IPS-18c (cell line): ENCODE measurements around the gene CLEC2D.
"Not testable (repeated sequence)": the region's sequence is repeated elsewhere in the genome, so short reads cannot be mapped to it uniquely, and the experiment has no call there.

Source experiments
- H3K4me3 ChIP-seq: 2 replicates; pipeline ENCODE4 v1.7.0; 2013; ENCODE audit warnings: low read depth, mild to moderate bottlenecking, low read length, moderate library complexity; ENCODE audit not compliant: insufficient read depth
- H3K9me3 ChIP-seq: one replicate; pipeline ENCODE4 v1.6.1; 2013; ENCODE audit warnings: mild to moderate bottlenecking, low read length, moderate library complexity; ENCODE audit not compliant: control insufficient read depth, insufficient read depth

Gene CLEC2D

DNA sequence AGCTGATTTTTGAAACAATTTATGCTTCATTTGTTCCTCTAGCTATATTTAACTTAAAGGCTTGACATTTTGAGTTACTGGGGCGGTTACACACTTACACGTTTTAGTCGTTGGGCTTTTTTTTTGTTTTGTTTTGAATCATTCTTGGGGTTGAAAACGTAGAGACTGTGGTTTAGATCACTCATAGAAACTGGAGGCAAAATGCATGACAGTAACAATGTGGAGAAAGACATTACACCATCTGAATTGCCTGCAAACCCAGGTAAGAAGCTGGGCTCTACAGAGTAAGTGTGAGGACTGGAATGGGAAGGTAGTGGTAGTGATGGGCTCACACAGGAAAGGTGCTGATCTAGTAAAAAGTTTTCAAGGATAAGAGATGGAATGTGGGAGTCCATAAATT, at the start of gene CLEC2D:
TSS of gene CLEC2D (plus strand) at position 180 of the 400 bp plus-strand sequence. CDS start at position 202, 22 bp downstream.
- no peaks in the 10 kb centered on the region for H3K9me3 ChIP-seq
- no peak within 1 kb of the TSS for H3K4me3 ChIP-seq

DNA sequence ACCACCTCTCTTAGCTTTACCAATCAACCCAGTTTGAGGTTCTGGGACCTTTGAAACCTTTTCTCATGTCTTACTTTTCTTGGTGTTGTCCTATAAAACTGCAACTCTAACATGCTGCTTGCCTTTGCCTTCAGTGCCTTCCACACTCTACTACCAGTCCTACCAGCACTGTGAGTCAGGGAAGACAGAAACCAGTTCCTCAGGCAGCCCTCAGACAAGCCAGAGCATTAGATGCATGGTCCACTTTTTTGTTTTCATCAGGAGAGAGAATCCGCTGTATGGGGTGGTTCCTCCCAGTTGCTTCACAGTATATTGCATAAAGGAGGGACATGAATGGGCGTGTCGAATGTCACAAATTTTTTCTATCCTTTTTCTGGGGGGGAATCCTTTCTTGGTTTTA, 44.5 kb upstream of the CLEC2D start:
- Histone ChIP-seq H3K4me3 (no peak overlapping the region), H3K9me3 (no peaks in the 10 kb centered on the region)

GRCh38 chr12:9626291-9626690, 43.2 kb upstream of the CLEC2D start:
- Histone ChIP-seq H3K4me3 (no peak overlapping the region), H3K9me3 (no peaks in the 10 kb centered on the region)

- Histone ChIP-seq H3K9me3 (no peaks in the 10 kb centered on the region), H3K4me3 (no peak overlapping the region)
These were observed 42.7 kb upstream of the CLEC2D start for GRCh38 chr12:9626821-9627220.

DNA sequence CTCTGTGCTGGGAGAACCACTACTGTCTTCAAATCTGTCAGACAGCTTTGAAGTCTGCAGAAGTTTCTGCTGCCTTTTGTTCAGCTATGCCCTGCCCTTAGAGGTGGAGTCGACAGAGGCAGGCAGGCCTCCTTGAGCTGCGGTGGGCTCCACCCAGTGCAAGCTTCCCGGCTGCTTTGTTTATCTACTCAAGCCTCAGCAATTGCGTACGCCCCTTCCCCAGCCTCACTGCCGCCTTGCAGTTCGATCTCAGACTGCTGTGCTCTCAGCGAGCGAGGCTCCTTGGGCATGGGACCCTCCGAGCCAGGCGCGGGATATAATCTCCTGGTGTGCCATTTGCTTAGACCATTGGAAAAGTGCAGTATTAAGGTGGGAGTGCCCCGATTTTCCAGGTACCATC, 36.7 kb upstream of the CLEC2D start:
- Histone ChIP-seq H3K9me3 (peaks cover 2% of the 10 kb centered on the region), H3K4me3 (no peak overlapping the region)

- Histone ChIP-seq H3K4me3 (no peak overlapping the region), H3K9me3 (peaks cover 2% of the 10 kb centered on the region)
These were observed 35.2 kb upstream of the CLEC2D start for GRCh38 chr12:9634177-9634803.

GRCh38 chr12:9634969-9635754, 34.4 kb upstream of the CLEC2D start:
- peaks cover 2% of the 10 kb centered on the region for H3K9me3 ChIP-seq
- H3K4me3 ChIP-seq: no peak overlapping the region

DNA sequence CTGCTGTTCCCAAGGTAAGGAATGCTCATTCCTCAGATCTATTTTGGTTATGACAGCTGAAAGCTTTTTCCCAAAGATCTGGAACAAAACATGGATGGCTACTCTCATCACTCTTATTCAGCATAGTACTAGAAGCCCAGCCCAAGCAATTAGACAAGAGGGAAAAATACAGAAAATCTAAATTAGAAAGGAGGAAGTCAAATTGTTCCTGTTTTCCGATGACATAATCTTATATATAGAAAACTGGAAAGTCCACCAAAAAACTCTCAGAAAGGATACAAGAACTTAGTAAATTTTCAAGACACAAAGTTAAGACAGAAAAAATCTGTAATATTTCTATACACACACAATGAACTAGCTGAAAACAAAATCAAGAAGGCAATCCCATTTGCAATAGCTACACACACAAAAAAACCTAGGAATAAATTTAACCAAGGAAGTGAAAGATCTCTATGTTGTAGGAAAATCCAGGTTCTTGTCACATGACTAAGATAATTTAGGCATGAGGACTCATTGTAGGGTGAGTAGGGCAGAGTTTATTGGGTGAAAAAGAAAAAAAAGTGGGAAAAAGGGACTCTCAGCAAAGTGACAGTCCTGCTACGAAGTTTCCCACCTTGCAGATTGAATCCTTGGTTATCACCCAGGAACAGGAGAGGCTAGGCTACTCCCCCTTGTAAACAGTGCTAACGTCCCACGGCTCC, 33.2 kb upstream of the CLEC2D start:
- no peak overlapping the region for H3K4me3 ChIP-seq
- peaks cover 2% of the 10 kb centered on the region for H3K9me3 ChIP-seq

- peaks cover 2% of the 10 kb centered on the region for H3K9me3 ChIP-seq
- no peak overlapping the region for H3K4me3 ChIP-seq
These were observed 32.7 kb upstream of the CLEC2D start for GRCh38 chr12:9636851-9637206.

DNA sequence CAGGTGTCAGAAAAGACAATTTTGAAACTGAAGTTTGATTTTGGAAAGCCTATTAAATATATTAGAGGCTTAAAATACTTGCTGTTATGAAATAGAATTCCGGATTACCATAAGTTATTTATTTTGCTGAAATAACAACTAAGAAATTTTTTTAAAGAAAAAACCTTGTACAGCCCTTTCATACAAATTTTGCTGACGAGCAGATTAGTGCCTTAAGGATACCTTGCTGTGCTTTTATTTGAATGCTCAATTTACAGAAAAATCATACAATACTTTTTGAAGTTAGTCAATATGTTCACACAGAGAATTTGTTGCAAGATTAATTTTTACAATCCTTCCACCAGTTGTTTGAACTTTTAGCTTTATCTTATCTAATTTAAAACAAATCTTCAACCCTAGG, 29.5 kb upstream of the CLEC2D start:
- Histone ChIP-seq H3K9me3 (peaks cover 2% of the 10 kb centered on the region), H3K4me3 (no peak overlapping the region)

GRCh38 chr12:9642606-9643265, 26.8 kb upstream of the CLEC2D start:
- H3K9me3 ChIP-seq: no peaks in the 10 kb centered on the region

DNA sequence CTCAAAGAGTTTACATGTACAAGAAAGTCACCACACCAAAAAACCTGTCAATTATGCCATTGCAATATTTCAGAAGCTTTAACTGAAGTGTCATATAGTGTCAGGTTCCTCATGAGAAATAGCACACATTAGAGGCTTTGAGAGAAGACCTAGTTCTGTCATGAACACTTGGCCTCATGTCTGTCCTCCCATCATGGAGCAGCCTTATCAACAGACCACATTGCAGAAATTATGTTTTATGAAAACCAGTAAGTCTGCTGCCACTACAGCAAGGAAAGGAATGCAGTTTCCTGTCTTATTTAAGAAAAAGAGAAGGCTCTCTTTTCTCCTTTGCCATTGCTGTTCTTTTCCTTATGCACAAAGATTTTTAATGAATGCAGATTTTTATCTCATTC, 26.2 kb upstream of the CLEC2D start:
- H3K4me3 ChIP-seq: no peak overlapping the region
- no peaks in the 10 kb centered on the region for H3K9me3 ChIP-seq

More at GRCh38 chr12:9642606-9643265, 26.8 kb upstream of the CLEC2D start:
- H3K4me3 ChIP-seq: no peak overlapping the region

- H3K4me3 ChIP-seq: not testable (repeated sequence)
These were observed 24.4 kb upstream of the CLEC2D start for GRCh38 chr12:9644985-9645551.

DNA sequence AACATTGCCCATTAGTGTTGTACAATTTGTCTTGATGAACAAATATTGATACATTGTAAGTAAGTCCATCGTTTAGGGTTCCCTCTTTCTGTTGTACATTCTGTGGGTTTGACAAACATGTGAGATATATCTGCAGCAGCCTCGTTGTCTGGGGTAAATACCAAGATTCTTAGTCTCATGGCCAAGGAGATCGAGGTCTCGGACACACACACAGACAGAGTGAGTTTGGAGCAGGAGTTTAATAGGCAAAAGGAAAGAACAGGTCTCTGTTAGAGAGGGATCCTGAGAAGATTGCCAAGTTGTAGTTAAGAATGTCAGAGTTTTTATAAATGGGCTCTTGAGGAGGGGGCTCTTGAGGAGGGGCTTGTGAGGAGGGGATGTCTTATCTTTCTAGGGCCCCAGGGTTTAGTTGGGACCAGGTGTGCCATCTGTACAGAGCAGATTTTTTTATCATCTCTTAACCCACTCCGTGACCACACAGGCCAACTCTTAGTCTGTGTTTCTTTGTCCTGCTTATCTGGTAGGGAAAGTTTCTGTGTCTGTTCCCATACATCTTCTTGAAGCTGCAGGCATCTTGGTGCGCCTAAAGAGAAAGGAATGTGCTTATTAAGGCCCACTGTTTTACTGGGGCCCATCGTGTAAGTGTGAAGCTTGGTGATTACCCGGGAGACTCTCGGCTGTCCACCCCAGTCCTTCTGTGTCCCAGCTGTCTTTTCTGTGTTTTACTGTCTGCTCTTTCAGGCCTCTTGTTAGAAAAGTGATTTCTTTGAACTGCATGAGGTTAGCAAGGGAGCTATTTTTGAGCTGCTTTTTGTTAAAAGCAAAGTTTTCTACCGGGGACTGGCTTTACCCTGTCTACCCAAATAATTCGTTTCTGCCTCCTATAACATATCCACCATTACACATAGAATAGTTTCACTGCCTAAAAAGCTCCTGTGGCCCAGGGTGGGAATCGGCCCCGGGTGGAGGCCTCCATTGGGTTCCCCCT, 22.4 kb upstream of the CLEC2D start:
- H3K9me3 ChIP-seq: no peaks in the 10 kb centered on the region
- H3K4me3 ChIP-seq: peak overlapping the region; percentile 77

More at GRCh38 chr12:9644985-9645551, 24.4 kb upstream of the CLEC2D start:
- H3K9me3 ChIP-seq: not testable (repeated sequence)

- Histone ChIP-seq H3K9me3 (no peaks in the 10 kb centered on the region), H3K4me3 (peak overlapping the region; percentile 77)
These were observed 21.4 kb upstream of the CLEC2D start for GRCh38 chr12:9647825-9648700.
